A204.1 (cell line): ENCODE data around the gene SHFL.

Source experiments
- FAIRE-seq: peaks from 2 replicates; lab custom pipeline; 2012; peaks lifted over from hg19 to GRCh38; lab: Jason Lieb, UNC

Gene SHFL

GRCh38 chr19:10085641-10086590, at the start of gene SHFL:
TSS of gene SHFL (plus strand) at chr19:10086317. CDS start at chr19:10086428, 111 bp downstream.
- no peak for FAIRE-seq

- FAIRE-seq = no peak
Observed at GRCh38 chr19:10036601-10037071, 49.5 kb upstream of the SHFL start.

DNA sequence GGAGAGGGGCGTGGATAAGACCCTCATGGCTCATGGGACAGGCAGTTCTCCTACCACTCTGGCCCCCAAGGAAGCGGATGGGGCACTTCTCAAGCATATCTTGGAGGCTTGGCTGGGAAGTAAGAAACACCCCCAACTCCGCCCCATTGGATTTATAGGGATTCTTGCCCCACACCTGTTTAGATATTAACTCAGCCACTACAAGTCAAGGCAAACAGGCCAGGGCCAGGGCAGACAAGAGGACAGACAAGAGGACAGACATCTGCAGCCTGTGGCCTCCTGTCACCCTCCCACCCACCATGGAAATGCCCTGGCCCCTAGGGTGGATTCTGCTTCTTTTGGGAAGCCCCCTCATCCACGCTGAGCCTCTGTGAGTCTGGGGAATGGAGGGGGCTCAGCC, 48.8 kb upstream of the SHFL start:
- no peak for FAIRE-seq

GRCh38 chr19:10037809-10038208, 48.3 kb upstream of the SHFL start:
- FAIRE-seq = no peak

GRCh38 chr19:10043286-10043927, 42.7 kb upstream of the SHFL start:
- no peak for FAIRE-seq

DNA sequence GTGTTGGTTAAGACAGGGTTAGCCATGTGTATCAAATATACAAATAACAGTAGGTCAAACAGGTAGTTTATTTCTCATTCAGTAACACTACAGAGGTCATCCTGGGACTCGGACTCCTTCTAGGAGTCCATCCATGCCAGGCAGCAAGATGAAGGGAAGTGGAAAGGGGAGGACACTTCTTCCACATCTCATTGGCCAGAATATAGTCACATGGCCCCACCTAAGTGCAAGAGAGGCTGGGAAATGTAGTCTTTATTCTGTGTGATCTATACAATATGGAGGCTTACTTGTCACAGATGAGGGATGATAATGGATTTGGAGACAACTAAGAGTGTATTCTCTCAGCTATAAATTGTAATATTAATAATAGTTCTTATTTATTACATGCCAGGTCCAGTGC, 41.7 kb upstream of the SHFL start:
- FAIRE-seq = no peak

GRCh38 chr19:10045371-10045770, 40.7 kb upstream of the SHFL start:
- no peak for FAIRE-seq

DNA sequence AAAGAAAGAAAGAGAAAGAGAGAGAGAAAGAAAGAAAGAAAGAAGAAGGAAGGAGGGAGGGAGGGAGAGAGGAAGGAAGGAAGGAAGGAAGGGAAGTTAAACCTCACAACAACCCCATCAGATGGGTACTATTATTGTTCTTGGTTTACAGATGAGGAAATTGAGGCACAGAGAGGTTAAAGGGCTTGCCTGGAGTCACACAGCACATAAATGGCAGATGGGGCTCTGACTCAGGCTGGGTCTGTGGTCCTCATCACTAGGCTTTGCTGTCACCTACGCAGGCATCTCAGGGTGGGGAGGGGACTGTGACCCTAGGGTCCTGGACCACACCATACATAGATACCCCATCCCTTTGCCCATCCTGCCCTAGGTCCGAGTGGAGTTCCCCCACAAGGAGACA, 36.5 kb upstream of the SHFL start:
- FAIRE-seq = no peak

- no peak for FAIRE-seq
Observed at GRCh38 chr19:10052602-10053360, 33.3 kb upstream of the SHFL start.

- no peak for FAIRE-seq
Observed at GRCh38 chr19:10061717-10062310, 24.3 kb upstream of the SHFL start.

GRCh38 chr19:10068205-10068604, 17.9 kb upstream of the SHFL start:
- no peak for FAIRE-seq

DNA sequence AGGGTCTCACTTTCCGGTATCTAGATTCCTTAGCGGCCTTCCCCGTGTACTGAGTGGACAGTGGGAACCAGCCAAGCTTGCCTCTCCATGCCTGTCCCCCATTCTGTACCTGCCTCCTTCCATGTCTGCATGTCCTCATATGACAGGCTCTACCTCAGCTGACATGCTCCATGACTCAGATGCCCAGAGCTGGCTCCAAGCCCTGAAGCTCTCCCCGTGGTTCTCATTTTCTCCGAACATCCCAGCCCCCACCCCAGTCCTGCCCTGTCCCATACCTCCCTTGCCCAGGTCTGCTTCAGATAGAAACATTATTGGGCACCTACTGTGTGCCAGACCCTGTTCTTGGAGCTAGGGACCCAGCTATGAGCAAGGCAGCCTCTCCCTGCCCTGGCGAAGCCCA, 17.1 kb upstream of the SHFL start:
- FAIRE-seq = no peak

DNA sequence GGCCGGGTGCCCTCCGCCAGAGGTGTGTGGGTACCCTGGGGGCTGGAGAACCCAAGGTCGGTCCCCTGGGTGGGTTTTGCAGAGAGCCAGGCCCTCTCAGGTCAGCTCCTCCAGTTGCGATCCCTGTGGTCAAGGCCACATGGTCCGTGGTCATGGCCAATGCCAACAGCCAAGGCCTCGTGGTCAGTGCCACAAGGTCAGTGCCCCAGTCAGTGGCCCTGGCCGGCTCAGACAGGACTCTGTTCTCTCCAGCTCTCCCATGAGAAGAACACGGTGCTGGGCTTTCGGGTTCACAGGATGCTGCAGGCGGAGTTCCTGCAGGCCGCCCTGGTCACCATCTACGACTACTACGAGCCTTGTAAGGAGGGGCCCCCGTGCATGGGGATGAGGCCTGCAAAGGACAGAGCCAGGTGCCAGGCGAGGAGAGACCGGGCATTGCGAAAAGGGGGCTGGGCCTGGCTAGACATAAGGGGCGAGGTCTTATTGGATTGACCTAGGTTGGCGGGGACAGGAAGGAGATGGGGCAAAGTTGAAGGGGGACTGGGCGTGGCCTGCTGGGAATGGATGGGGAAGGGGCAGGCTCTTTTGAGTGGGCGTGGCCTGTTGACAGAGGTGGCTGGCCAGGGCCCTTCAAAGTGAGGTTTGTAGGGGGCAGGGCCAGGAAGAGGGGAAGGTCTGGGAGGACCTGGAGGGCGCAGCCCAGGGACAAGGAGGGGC, 15.2 kb upstream of the SHFL start:
- no peak for FAIRE-seq

- peak; percentile 6 for FAIRE-seq
Observed at GRCh38 chr19:10074153-10074552, 12.0 kb upstream of the SHFL start.

GRCh38 chr19:10076535-10076934, 9.6 kb upstream of the SHFL start:
- FAIRE-seq = no peak

DNA sequence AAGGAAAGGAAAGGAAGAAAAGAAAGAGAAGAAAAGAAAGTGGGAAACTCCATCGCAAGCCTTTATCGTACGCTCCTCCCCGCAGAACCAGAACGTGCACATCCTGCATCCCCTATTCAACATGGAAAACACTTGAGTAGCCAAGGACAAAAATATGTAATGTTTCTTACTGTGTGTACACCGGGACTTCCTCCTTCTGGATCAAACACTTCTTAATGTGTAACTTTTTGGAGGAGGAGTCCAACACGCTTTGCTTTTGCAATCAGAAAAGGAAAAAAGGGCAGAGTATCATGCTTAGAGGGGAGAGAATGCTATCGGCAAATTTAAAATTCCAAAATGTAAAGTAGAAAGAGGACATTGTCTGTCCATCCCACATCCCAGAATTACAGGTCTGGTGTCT, 7.8 kb upstream of the SHFL start:
- FAIRE-seq = no peak

DNA sequence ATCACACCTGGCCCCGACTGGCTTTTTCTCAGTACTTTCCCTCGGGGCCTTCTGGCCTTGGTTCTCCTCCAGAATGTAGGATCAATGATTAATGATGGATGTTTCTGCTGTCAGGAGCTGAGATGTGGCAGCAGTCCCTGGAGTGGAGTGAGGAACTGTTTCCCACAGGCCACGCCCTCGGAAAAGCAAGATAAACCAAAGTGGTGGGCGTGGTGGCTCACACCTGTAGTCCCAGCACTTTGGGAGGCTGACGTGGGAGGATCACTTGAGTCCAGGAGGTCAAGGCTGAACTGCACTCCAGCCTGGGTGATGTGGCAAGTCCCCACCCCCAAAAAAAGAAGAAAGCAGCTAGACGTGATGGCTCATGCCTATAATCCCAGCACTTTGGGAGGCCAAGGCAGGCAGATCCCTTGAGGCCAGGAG, 7.1 kb upstream of the SHFL start:
- no peak for FAIRE-seq

DNA sequence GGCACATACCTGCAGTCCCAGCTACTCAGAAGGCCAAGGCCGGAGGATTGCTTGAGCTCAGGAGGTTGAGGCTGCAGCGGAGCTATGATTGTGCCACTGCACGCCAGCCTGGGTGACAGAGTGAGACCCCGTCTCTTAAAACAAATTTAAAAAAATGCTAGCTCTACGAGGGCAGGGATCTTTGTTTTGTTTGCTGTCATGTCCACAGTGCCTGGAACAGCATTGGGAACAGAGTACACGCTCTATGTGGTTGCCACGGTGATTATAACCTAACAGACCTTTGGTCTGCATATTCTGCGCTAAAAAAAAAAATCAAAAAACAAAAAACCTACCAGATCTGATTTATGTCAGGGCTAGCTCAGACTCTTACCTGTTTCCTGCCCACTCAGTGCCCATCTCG, 2.2 kb upstream of the SHFL start:
- FAIRE-seq = no peak

GRCh38 chr19:10084803-10085202, 1.3 kb upstream of the SHFL start:
- no peak for FAIRE-seq

- no peak for FAIRE-seq
Observed at GRCh38 chr19:10086591-10087192, 575 bp downstream of the SHFL start.
